Breast epithelium (tissue), 3 donors: Measurements from ENCODE around the gene TMTC1.

Experiments used
- POLR2A ChIP-seq: fragments of 450-650 bp; IDR thresholded peaks from one replicate; pipeline ENCODE4 v1.6.1; 2016; ENCODE audit warnings: antibody characterized with exemption, mild to moderate bottlenecking, moderate library complexity
- POLR2AphosphoS5 ChIP-seq, 3 donors: sonication (generic); formaldehyde crosslinking; IDR thresholded peaks; one replicate each; pipeline ENCODE4 v1.6.1; 2017; ENCODE audit warnings: antibody characterized with exemption in 3 of 3
- TF ChIP-seq, protein P1 (sequence below), 3 donors: fragments of 450-650 bp; IDR thresholded peaks; one replicate each; pipeline ENCODE4 v1.5.1; 2016 to 2017; ENCODE audit warnings: antibody characterized with exemption in 3 of 3, mild to moderate bottlenecking in 3 of 3, moderate library complexity in 3 of 3

DNA sequence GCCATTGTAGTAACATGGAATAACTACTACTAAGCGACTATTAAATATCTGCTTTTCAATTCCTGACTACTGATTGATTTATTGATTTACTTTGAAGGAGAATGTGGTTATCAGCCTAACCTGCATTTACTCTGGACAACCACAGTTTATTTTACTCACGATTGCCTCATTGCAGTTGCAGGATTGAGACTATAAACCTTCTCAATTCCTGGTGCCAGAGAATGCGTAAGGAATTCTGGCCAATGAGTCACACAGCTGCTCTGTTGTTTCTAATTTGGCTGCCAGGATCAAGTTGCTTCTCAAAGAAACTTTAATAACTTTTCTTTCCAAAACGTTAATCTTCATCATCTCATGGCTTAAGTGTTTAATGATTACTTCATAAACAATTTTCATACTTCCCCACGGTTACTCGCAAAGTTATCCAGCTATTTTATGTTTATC lies 13.1 kb upstream of the TMTC1 start:
- TF ChIP-seq, protein P1, sequence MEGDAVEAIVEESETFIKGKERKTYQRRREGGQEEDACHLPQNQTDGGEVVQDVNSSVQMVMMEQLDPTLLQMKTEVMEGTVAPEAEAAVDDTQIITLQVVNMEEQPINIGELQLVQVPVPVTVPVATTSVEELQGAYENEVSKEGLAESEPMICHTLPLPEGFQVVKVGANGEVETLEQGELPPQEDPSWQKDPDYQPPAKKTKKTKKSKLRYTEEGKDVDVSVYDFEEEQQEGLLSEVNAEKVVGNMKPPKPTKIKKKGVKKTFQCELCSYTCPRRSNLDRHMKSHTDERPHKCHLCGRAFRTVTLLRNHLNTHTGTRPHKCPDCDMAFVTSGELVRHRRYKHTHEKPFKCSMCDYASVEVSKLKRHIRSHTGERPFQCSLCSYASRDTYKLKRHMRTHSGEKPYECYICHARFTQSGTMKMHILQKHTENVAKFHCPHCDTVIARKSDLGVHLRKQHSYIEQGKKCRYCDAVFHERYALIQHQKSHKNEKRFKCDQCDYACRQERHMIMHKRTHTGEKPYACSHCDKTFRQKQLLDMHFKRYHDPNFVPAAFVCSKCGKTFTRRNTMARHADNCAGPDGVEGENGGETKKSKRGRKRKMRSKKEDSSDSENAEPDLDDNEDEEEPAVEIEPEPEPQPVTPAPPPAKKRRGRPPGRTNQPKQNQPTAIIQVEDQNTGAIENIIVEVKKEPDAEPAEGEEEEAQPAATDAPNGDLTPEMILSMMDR (IDR thresholded peaks at IDR 0.05): peak in 1 of 3 donors; percentile 41
- TF ChIP-seq POLR2A (no peak), POLR2AphosphoS5 (IDR thresholded peaks at IDR 0.05) (no peak)
